GM12801 (cell line): ENCODE data around the gene PTTG1IP2.

Source experiments
- TF ChIP-seq, protein P1 (sequence below): IDR thresholded peaks from one replicate; pipeline ENCODE4 v1.5.1; 2011; ENCODE audit warnings: control low read depth; ENCODE audit not compliant: insufficient read length; ENCODE audit errors: extremely low read depth

Gene PTTG1IP2

DNA sequence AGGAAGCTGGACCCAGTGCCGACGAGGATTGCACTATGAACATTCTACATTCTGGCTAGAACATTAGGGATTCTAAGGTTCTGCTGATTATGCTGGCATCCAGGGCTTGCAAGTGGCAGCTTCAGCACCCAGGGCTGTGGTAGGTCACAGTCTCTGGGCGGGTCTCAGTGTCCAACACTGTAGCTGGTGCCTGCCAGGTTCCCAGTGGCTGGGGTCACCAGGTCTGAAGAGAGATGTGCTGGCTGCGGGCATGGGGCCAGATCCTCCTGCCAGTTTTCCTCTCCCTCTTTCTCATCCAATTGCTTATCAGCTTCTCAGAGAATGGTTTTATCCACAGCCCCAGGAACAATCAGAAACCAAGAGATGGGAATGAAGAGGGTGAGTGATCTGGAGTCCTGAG is at the start of gene PTTG1IP2:
Gene PTTG1IP2 (plus strand): TSS at position 86 of the 400 bp plus-strand sequence. CDS start 148 bp downstream, at position 234.
- TF ChIP-seq, protein P1, sequence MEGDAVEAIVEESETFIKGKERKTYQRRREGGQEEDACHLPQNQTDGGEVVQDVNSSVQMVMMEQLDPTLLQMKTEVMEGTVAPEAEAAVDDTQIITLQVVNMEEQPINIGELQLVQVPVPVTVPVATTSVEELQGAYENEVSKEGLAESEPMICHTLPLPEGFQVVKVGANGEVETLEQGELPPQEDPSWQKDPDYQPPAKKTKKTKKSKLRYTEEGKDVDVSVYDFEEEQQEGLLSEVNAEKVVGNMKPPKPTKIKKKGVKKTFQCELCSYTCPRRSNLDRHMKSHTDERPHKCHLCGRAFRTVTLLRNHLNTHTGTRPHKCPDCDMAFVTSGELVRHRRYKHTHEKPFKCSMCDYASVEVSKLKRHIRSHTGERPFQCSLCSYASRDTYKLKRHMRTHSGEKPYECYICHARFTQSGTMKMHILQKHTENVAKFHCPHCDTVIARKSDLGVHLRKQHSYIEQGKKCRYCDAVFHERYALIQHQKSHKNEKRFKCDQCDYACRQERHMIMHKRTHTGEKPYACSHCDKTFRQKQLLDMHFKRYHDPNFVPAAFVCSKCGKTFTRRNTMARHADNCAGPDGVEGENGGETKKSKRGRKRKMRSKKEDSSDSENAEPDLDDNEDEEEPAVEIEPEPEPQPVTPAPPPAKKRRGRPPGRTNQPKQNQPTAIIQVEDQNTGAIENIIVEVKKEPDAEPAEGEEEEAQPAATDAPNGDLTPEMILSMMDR, result no peak

GRCh38 chr7:90421651-90422050 is 47.8 kb upstream of the PTTG1IP2 start:
- TF ChIP-seq, protein P1, result no peak

- TF ChIP-seq, protein P1, result no peak
Measured at GRCh38 chr7:90424720-90425119, 44.7 kb upstream of the PTTG1IP2 start.

GRCh38 chr7:90425376-90425775 is 44.1 kb upstream of the PTTG1IP2 start:
- TF ChIP-seq, protein P1, result no peak

DNA sequence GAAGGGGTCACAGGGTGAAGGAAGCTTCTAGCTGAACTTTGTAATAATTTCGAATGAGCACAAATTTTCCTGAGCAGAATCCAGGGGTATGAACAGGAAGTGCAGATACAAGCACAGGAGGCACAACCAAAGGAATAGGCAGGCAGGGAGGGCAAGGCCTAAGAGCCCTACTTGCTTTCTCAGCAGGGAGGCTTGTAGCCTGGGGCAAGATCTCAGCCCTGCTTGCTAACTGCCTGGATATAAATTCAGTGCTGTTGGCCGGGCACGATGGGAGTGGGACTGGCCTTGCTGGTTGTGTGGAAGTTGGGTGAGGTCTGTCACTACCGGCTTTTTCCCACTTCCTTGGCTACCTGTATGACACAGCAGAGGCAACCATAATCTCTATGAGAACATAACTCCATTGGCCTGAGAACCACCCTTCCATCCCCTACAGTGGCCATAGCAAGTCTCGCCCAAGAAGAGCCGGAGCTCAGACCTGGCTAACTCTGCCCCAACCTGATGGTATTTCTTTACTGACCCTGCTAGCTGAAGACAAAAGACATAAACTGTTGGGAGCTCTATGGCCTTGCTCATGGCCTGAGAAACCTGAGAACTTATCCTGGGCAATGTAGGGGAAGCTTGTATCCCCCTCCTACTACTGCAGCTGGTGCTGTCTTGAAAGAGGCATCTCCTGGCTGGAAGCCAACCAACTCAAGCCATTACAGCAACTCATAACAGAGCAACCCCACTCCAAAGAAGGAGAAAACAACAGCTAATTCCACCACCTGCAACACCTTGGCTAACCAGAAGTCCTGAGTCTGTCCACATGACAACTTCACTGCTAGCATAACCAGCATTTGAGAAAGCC is 38.6 kb upstream of the PTTG1IP2 start:
- TF ChIP-seq, protein P1, result no peak

DNA sequence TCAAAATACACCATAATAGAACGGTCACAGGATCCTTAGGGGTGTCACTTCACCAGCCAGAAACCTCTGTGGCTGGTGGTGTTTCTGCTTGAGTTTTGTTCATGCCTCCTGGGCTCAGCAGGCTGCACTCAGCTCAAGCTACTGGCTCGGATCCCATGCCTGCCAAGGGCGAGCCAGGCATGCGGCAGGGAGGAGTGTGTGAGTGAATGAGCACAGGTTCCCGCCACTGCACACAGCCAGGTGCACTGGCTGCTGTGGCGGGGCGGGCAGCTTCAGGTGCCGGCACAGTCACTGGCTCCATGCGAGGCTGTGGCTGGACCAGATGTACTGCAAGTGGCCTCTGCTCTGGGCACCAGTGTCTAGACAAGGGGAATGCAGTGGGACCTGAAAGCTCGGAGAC is 36.7 kb upstream of the PTTG1IP2 start:
- TF ChIP-seq, protein P1, result no peak

DNA sequence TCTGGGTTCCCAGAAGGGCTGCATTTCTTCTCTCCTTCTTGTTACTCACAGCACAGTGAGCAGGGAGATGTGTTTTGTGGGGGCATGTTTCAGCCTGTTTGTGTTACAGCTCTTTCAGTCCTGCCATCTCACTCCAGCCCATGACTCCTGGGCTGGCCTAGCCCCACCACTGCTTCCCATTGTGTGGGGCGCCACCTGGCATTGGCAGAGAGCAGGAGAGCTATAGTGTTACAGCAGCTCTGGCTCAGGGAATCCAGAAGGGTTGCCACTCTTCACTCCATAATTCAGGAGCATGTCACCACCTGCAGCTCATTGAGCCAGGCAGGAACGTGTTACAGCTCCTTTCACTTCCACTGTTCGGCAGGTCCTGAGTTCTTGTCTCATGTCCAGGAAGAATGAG is 36.2 kb upstream of the PTTG1IP2 start:
- TF ChIP-seq, protein P1, result no peak
